ENCODE measurements around the gene SPATA1. TPM values are rescaled to one million over a fixed set of nuclear protein-coding genes. Genes with fewer than 3 reads are reported as not detected.

The SPATA1 gene
- total and polyA plus RNA-seq, 2 of the 4 experiments (the other 2 are of a cell fraction) = under 0.01 to 0.56 TPM

DNA sequence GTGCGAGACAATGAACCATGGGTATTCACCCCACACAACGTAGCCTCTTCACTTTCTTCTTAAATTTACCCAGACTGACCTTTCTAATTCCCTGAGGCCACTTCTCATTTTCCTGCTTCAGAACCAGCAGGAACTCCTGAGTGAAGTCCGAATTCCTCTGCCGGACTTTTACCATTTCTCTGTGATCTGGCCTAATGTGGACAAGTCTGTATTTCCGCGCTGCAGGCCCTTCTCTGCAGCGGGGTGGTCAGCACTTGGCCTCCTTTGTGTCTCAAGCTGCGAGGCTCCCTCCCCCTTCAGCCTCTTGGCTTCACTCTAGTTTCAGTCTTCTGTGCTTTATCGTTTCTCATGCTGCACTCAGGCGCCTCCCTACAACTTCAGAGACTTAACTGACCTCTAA, 77.5 kb downstream of the SPATA1 start:
- no peak overlapping the region for H2BK20ac ChIP-seq (ENCODE audit: low read depth, low read length)
- H3K4me3 ChIP-seq (ENCODE audit: insufficient read depth, low read depth, low read length) = no peak overlapping the region
- H3K9me3 ChIP-seq (ENCODE audit: control insufficient read depth, insufficient read depth, low read length) = no peaks in the 10 kb centered on the region; the same call in 1 of the 2 replicates
- H2AFZ ChIP-seq (replicated peaks; ENCODE audit: low read length, poor library complexity) = no peak overlapping the region
- H2BK5ac ChIP-seq (ENCODE audit: low read depth, low read length, poor library complexity, severe bottlenecking) = no peak overlapping the region
- no TSS peak for BruUV-seq (replicated peaks)
- H4K8ac ChIP-seq (ENCODE audit: low read depth in 2 of 2, low read length in 2 of 2) = no peak overlapping the region
- in situ Hi-C loops (cut with MboI; ENCODE audit: low sequenced_read_pairs) (no loop called here), intact Hi-C loops (cut with micrococcal nuclease) (no loop called here), dilution Hi-C loops (cut with HindIII; ENCODE audit: low sequenced_read_pairs, unreplicated experiment) (no loop called here)
- ChIA-PET CTCF (interaction anchor here (1.0 kb wide), 1 partner anchor 15 kb away, joined by 3 read pairs; no protein-coding TSS in a partner anchor), POLR2A (ENCODE audit: unreplicated experiment) (no interaction called here)
- no peak overlapping the region for H3K56ac ChIP-seq (ENCODE audit: extremely low read depth, insufficient read depth, low read length)
- H3K36me3 ChIP-seq (ENCODE audit: control insufficient read depth, insufficient read depth, low read length) = no peaks in the 10 kb centered on the region
- ATAC-seq (ENCODE audit: low read depth) (no peak), DNase-seq (no peak)
- H3K4me1 ChIP-seq (ENCODE audit: control insufficient read depth, insufficient read depth, low read length) = no peaks in the 10 kb centered on the region
- H2BK15ac ChIP-seq (ENCODE audit: low read depth, low read length) = no peak overlapping the region
- H2AK5ac ChIP-seq (ENCODE audit: low read depth, low read length) = no peak overlapping the region
- H3K23ac ChIP-seq (ENCODE audit: low read depth, low read length) = no peak overlapping the region
- no peak overlapping the region for H3K27ac ChIP-seq (ENCODE audit: insufficient read depth, low read length)
- no peak overlapping the region for H4K91ac ChIP-seq (ENCODE audit: insufficient read depth, low read depth, low read length)
- no peaks in the 10 kb centered on the region for H4K20me1 ChIP-seq (ENCODE audit: insufficient read depth, low read length)
- TF ChIP-seq RFX5 (IDR thresholded peaks at IDR 0.05; ENCODE audit: low read depth, low read length) (no peak), MXI1 (IDR thresholded peaks at IDR 0.05; ENCODE audit: borderline replicate concordance, low read depth, low read length) (no peak)
- no peaks in the 10 kb centered on the region for H3K9me1 ChIP-seq (ENCODE audit: insufficient read depth, low read length)
- no peak overlapping the region for H3K14ac ChIP-seq (replicated peaks; ENCODE audit: low read depth, low read length)
- H3K18ac ChIP-seq (ENCODE audit: low read depth, low read length) = no peak overlapping the region
- no peak overlapping the region for H3K4ac ChIP-seq (ENCODE audit: low read depth, low read length)
- no peak overlapping the region for H2BK120ac ChIP-seq (ENCODE audit: low read depth, low read length)
- 87% methylated on average over 6 of the region's 10 CpGs; no CpG with 5 or more reads in 1 of the 2 experiments for WGBS, 2 experiments (ENCODE audit: extremely low coverage in 2 of 2, insufficient read length in 1 of 2)
- no peak overlapping the region for H3K4me2 ChIP-seq (ENCODE audit: low read depth, low read length)
- H2AK9ac ChIP-seq (replicated peaks; ENCODE audit: low read depth, low read length, poor library complexity) = no peak overlapping the region
- H3K9ac ChIP-seq (ENCODE audit: low read depth, low read length) = no peak overlapping the region
- no peak overlapping the region for H4K5ac ChIP-seq (ENCODE audit: low read depth, low read length)
- no peaks in the 10 kb centered on the region for H3K27me3 ChIP-seq (ENCODE audit: control insufficient read depth, insufficient read depth, low read length)
- no peaks in the 10 kb centered on the region for H3K79me1 ChIP-seq (ENCODE audit: low read depth in 1 of 2, low read length in 2 of 2)
